Loucy (cell line): ENCODE measurements around the gene TMEM244.

ENCODE experiments used
- EZH2phosphoT487 ChIP-seq: fragments of 200-600 bp; IDR thresholded peaks from 2 replicates; pipeline ENCODE4 v1.6.1; 2018; ENCODE audit warnings: antibody characterized with exemption, mild to moderate bottlenecking, moderate library complexity, borderline replicate concordance
- TF ChIP-seq, protein P1 (sequence below): fragments of 200-600 bp; sonication (generic); conservative IDR thresholded peaks from 2 replicates; pipeline ENCODE4 v1.5.1; 2014; ENCODE audit warnings: mild to moderate bottlenecking, antibody characterized with exemption, low read length

DNA sequence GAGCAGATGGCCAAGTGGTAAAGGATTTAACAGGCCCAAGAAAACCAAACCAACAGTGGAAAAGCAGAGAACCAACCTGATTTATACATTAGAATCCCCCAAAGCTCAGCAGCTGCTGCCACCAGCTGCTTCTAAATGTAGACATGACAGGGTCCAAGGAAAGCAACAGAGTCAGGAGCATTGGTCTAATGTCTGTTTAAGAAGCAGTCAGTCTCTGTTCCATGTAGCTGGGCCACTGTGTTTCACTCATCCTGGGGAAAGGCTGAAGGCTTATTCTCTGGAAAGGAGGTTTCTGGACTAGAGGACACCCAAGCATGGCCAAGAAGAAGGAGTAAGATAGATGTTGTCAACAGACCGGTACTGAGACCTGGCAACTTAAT lies 75.4 kb downstream of the TMEM244 start:
- TF ChIP-seq, protein P1, sequence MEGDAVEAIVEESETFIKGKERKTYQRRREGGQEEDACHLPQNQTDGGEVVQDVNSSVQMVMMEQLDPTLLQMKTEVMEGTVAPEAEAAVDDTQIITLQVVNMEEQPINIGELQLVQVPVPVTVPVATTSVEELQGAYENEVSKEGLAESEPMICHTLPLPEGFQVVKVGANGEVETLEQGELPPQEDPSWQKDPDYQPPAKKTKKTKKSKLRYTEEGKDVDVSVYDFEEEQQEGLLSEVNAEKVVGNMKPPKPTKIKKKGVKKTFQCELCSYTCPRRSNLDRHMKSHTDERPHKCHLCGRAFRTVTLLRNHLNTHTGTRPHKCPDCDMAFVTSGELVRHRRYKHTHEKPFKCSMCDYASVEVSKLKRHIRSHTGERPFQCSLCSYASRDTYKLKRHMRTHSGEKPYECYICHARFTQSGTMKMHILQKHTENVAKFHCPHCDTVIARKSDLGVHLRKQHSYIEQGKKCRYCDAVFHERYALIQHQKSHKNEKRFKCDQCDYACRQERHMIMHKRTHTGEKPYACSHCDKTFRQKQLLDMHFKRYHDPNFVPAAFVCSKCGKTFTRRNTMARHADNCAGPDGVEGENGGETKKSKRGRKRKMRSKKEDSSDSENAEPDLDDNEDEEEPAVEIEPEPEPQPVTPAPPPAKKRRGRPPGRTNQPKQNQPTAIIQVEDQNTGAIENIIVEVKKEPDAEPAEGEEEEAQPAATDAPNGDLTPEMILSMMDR: no peak
- no peak for TF ChIP-seq EZH2phosphoT487
